GM12864 (cell line): ENCODE data around the gene ADORA3.

Source experiments
- DNase-seq: peaks from one replicate; pipeline ENCODE4 v3.0.0-alpha.2; 2011; ENCODE audit warnings: low read depth
- H3K4me3 ChIP-seq: 2 replicates; pipeline ENCODE4 v1.5.1; 2011; ENCODE audit warnings: mild to moderate bottlenecking, low read depth, low read length, control low read depth
- CTCF ChIP-seq: IDR thresholded peaks from 2 replicates; pipeline ENCODE4 v1.5.1; 2011; ENCODE audit warnings: low read depth, mild to moderate bottlenecking, moderate library complexity, low read length, control low read depth, inconsistent platforms; ENCODE audit errors: missing control alignments

The ADORA3 gene

GRCh38 chr1:111476761-111477309, 26.6 kb downstream of the ADORA3 start:
- H3K4me3 ChIP-seq = no peak overlapping the region
- no peak for TF ChIP-seq CTCF
- DNase-seq = peak; percentile 36

GRCh38 chr1:111476214-111476613, 27.2 kb downstream of the ADORA3 start:
- TF ChIP-seq CTCF = no peak
- no peak for DNase-seq
- H3K4me3 ChIP-seq = no peak overlapping the region

GRCh38 chr1:111475701-111476100, 27.7 kb downstream of the ADORA3 start:
- no peak overlapping the region for H3K4me3 ChIP-seq
- TF ChIP-seq CTCF = no peak
- no peak for DNase-seq

- no peak for DNase-seq
- H3K4me3 ChIP-seq = no peak overlapping the region
- TF ChIP-seq CTCF = no peak
Observed at GRCh38 chr1:111474521-111474920, 28.9 kb downstream of the ADORA3 start.

- no peak for TF ChIP-seq CTCF
- no peak for DNase-seq
- H3K4me3 ChIP-seq = no peak overlapping the region
Observed at GRCh38 chr1:111474106-111474505, 29.3 kb downstream of the ADORA3 start.

- H3K4me3 ChIP-seq = no peak overlapping the region
- TF ChIP-seq CTCF = no peak
- DNase-seq = no peak
Observed at GRCh38 chr1:111471538-111471937, 31.9 kb downstream of the ADORA3 start.

- no peak for TF ChIP-seq CTCF
- DNase-seq = peak; percentile 58
- H3K4me3 ChIP-seq = no peak overlapping the region
Observed at GRCh38 chr1:111471012-111471411, 32.4 kb downstream of the ADORA3 start.
